GM18951 (cell line): ENCODE measurements around the gene TATDN3.

ENCODE experiments used
- POLR2A ChIP-seq: IDR thresholded peaks from 4 replicates; pipeline ENCODE4 v1.6.1; 2011; ENCODE audit warnings: mild to moderate bottlenecking; ENCODE audit not compliant: insufficient read length, insufficient read depth; ENCODE audit errors: extremely low read depth
- in situ Hi-C: fragments of 300-500 bp; cut with MboI; formaldehyde crosslinking; loops from one replicate; pipeline ENCODE4 v1.12.0; 2022; ENCODE audit warnings: low sequenced_read_pairs, mixed read lengths, inconsistent platforms; ENCODE audit not compliant: unreplicated experiment

Gene TATDN3

GRCh38 chr1:212864201-212864600, 72.5 kb downstream of the TATDN3 start:
- no peak for TF ChIP-seq POLR2A
- in situ Hi-C loops, result no loop called here
